Measurements from ENCODE around the gene ORAI1.

DNA sequence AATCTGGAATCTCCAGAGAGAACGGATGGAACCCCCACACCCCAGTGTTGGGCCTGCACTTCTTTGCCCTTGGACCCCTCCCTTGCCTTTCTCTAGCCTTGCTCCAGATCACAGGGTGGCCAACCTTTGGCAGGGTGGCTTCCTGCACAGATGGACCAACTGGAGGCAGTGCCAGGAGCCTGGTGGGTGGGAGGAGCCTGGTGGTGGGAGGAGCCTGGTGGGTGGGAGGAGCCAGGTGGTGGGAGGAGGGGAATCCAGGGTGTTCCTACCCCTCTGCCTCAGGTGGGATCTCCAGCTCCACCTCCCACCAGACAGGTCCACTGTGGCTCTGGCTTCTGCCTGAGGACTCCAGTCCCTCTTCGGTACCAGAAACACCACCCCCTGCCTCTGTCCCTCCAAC is 15.0 kb upstream of the ORAI1 start:
- TF ChIP-seq, protein P1, sequence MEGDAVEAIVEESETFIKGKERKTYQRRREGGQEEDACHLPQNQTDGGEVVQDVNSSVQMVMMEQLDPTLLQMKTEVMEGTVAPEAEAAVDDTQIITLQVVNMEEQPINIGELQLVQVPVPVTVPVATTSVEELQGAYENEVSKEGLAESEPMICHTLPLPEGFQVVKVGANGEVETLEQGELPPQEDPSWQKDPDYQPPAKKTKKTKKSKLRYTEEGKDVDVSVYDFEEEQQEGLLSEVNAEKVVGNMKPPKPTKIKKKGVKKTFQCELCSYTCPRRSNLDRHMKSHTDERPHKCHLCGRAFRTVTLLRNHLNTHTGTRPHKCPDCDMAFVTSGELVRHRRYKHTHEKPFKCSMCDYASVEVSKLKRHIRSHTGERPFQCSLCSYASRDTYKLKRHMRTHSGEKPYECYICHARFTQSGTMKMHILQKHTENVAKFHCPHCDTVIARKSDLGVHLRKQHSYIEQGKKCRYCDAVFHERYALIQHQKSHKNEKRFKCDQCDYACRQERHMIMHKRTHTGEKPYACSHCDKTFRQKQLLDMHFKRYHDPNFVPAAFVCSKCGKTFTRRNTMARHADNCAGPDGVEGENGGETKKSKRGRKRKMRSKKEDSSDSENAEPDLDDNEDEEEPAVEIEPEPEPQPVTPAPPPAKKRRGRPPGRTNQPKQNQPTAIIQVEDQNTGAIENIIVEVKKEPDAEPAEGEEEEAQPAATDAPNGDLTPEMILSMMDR (IDR thresholded peaks at IDR 0.05): no peak
- TF ChIP-seq POLR2A (IDR thresholded peaks at IDR 0.05) (no peak), EP300 (IDR thresholded peaks at IDR 0.05) (no peak), POLR2AphosphoS5 (IDR thresholded peaks at IDR 0.05) (no peak)

Data from sigmoid colon (tissue), 4 donors.